ENCODE results near the gene CLDN3. TPM values are rescaled to one million over a fixed set of nuclear protein-coding genes. Genes with fewer than 3 reads are reported as not detected.

CLDN3 gene
- total and polyA plus RNA-seq, 9 of the 15 experiments (the other 6 are each of a cell fraction or from before 2014, with no cell fraction given): 0.29 TPM; not detected in 8

- TF ChIP-seq STAT5A (IDR thresholded peaks at IDR 0.05; ENCODE audit: borderline replicate concordance, low read length) (no peak), MYBL2 (IDR thresholded peaks at IDR 0.05; ENCODE audit: low read depth) (no peak), MYBL2 (CRISPR knock-in tag; IDR thresholded peaks at IDR 0.05; ENCODE audit: borderline replicate concordance) (no peak), PHB2 (IDR thresholded peaks at IDR 0.05; ENCODE audit: low read depth) (no peak), NCOR1 (IDR thresholded peaks at IDR 0.05) (peak; percentile 47), SIRT6 (IDR thresholded peaks at IDR 0.05; ENCODE audit: low read depth, low read length) (no peak), FOXJ3 (CRISPR knock-in tag; IDR thresholded peaks at IDR 0.05) (no peak), ZBTB11 (CRISPR knock-in tag; IDR thresholded peaks at IDR 0.05) (no peak; a peak in 1 of 6 replicates), KLF6 (CRISPR knock-in tag; IDR thresholded peaks at IDR 0.05; ENCODE audit: borderline replicate concordance) (no peak), BRCA1 (IDR thresholded peaks at IDR 0.05) (no peak), BRCA1 (CRISPR knock-in tag; IDR thresholded peaks at IDR 0.05) (no peak), THRB (CRISPR knock-in tag; conservative IDR thresholded peaks at IDR 0.05) (no peak), GMEB1 (CRISPR knock-in tag; IDR thresholded peaks at IDR 0.05) (no peak), NR2C2 (CRISPR knock-in tag; IDR thresholded peaks at IDR 0.05) (no peak), NR2C2 (tag; IDR thresholded peaks at IDR 0.05) (no peak), BRD9 (IDR thresholded peaks at IDR 0.05; ENCODE audit: low read depth, partially characterized antibody) (no peak), SRF (CRISPR knock-in tag; IDR thresholded peaks at IDR 0.05) (peak in 1 of 2 experiments; percentile 74; a peak in 1 of 4 replicates), CBX3 (IDR thresholded peaks at IDR 0.05; ENCODE audit: borderline replicate concordance in 1 of 2, low read length in 2 of 2) (0 out of 3 replicates have a peak, but pooled peaks of 1 of the 2 experiments have one; percentile 8), HLTF (IDR thresholded peaks at IDR 0.05) (no peak), RCOR1 (IDR thresholded peaks at IDR 0.05; ENCODE audit: borderline replicate concordance in 1 of 2, low read depth in 2 of 2, low read length in 2 of 2) (0 out of 4 replicates have a peak, but pooled peaks of 1 of the 2 experiments have one; percentile 12), ZNF134 (CRISPR knock-in tag; conservative IDR thresholded peaks at IDR 0.05) (no peak), SMARCE1 (IDR thresholded peaks at IDR 0.05) (peak; percentile 65; the same call in 1 of the 2 replicates), TRIM24 (IDR thresholded peaks at IDR 0.05) (peak in 1 of 2 experiments; percentile 44; a peak in 1 of 4 replicates)
These were observed 19.9 kb downstream of the CLDN3 start (continued) for GRCh38 chr7:73749931-73750776.
